ENCODE measurements around the gene KRT80. TPM values are rescaled to one million over a fixed set of nuclear protein-coding genes. Genes with fewer than 3 reads are reported as not detected.

The KRT80 gene
- total RNA-seq, 1 donor from 2014 or later = 2.0 TPM

GRCh38 chr12:52211716-52212585, 20.1 kb upstream of the KRT80 start:
- DNase-seq (ENCODE audit: low read depth, low spot score) = no peak

GRCh38 chr12:52210925-52211650, 19.3 kb upstream of the KRT80 start:
- DNase-seq (ENCODE audit: low read depth, low spot score) = no peak

DNA sequence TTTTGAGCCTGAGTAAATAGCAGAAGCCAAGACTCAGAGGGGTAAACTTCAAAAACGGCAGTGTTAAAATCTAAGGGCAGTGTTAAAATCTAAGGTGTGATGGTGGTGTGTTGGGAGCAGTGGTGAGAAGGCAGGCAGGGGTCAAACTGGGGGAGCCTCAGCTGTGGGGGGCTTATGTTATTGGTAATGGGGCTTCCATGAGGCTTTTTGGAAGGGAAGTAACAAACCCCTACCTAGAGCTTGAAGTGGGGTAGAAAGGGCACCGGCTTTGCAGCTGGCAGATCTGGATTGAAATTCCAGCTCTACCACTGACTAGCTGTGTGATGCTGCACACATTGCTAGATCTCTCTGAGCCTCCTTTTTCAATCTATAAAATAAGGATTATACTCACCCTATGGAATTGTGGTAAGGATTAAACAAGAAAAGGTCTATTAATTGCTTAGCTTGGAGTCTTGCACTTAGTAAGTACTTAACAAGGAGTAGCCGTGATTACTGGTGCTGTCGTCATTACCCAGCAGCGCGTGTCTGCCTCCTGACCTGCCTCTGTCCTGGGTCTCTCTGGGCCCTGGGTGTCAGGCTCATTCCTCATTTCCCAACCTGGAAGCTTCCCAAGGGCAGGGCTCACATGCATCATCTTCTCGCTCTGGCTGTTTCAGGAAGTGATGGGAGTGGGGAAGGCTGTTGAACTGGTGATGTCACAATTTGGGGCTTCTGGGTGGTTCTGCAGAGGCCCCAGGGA, 18.5 kb upstream of the KRT80 start:
- no peak for DNase-seq (ENCODE audit: low read depth, low spot score)

- no peak for DNase-seq (ENCODE audit: low read depth, low spot score)
Observed at GRCh38 chr12:52209321-52209720, 17.5 kb upstream of the KRT80 start.

DNA sequence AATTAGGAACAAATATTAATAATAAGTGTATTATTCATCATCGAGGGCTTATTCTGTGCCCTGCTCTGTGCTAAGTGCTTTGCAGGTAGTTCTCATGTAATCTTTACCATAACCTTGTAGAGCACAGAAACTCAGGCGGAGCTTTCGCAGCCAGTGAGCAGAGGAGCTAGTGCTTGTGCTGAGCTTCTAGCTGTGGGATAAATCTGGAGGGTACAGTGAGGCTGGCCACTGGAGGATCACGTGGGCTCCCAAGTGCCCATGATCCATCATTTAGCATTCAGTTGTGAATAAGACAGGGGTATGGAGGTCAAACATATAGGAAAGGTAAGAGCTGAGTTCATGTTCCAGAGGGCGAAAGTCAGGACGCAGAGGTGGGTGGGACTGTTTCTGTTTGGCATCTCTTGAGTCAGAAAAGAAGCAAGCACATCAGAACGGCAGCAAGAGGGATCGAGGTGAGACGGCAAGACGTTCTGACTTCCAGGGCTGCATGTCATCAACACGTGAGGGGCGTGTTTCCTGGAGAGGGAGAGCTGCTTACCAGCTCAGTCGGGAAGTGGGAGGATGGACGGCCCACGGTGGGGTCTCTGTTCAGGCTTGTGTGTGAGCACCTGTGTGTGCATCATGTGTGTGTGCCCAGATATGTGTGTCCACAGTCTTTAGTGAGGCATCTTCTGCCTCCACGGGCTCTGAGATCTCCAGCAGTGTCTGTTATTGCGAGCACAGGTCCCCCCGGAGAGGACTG, 16.8 kb upstream of the KRT80 start:
- no peak for DNase-seq (ENCODE audit: low read depth, low spot score)

DNA sequence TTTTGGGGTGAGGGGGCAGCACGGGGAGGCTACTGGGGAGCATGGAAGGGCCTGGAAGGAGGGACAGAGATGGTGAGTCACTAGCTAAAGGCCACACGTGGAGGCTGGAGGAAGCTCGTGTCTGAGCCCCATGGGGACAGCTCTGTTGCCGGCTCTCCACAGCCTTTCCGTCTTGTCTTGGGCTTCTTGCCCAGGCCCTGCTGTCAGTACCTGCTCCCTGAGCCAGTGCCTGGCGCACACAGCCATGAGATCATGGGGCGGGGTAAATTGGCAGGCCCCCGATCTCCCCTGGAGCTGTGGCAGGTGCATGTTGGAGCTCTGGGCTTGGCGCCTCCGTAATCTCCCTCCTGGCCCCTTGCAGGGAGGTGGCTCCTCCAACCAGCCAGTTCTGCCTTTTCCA, 16.1 kb upstream of the KRT80 start:
- no peak for DNase-seq (ENCODE audit: low read depth, low spot score)

DNA sequence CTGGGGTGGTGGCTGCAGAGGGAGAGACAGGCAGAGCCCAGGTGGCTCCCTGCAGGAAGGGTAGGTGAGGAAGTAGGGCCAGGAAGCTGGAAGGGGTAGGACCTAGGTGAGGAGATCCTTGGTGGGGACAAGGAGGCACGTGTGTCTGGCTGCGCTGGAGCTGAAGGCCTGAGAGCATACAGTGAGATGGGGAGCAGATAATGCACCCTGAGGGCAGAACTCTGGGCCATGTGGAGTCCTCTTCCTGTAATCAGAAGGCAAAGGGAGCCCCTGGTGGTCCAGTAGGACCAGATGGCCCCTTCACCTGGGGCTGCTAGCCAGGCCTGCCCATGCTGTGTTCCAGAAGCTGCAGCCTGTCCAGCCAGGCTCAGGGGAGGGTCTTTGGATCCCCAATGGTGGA, 15.3 kb upstream of the KRT80 start:
- DNase-seq (ENCODE audit: low read depth, low spot score) = no peak

DNA sequence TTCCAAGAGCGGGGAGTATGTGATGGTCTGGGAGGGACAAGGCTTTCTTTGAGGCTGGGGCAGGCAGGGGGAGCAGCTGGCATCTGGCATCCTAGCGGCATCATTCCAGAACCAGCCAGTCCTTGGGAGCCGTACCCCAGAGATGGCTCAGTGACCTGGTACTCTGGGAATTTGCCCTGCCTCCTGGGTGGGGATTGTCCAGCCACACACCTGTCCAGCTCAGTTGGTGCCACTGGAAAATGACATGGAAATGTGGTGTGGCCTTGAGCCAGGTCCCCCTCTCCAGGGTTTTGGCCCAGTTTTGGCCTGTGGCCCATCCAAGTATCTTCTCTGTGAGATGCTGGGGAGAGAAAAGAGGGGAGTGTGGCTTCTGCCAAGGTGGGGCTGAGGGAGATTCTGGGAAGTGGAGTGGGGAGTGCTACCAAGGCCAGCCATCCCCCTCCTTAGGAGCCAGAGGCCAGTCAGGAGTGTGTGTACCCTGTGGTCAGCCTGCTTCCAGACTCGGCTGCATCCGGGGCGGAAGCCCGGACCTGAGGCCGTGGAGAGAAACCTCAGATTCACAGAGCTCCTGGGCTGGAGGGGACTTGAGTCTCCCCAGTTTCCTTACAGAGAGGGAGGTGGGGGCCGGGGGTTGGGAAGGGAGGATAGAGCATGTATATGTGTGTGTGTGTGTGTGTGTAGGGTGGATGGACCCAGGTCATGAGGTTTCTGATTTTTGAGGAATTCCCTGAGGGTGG, 14.7 kb upstream of the KRT80 start:
- DNase-seq (ENCODE audit: low read depth, low spot score) = no peak

DNA sequence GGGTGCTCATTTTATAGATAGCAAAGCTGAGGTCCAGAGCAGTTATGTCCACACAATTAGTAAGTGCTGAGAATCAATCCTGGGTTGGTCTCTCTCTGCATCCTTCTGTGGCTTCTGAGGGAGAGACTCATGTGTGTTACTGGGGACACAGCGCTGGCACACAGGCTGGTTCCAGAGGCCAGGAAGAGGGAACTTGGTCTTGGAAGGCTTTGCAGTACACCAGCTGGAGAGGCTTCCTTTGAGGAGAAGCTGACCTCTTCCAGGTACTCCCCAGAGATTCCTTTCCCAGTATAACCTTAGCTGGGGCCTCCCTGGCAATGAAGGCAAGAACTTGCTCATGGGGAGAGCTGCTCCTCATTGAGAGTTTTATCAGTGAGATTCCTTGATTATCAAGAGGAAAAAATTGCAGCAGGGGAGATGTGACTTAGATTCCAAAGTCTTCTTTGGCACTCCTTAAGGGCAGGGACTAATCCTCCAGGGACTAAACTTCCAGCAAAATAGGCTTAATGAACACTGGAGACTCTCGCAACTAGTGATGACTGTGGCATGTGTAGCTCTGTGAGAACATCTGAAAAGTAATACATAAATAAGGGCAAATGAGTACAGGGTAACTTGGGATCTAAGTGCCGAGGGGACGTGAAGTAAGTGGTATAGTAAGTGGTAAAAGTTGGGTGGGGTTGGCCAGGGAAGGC, 13.9 kb upstream of the KRT80 start:
- no peak for DNase-seq (ENCODE audit: low read depth, low spot score)

GRCh38 chr12:52204931-52205505, 13.2 kb upstream of the KRT80 start:
- DNase-seq (ENCODE audit: low read depth, low spot score) = no peak

GRCh38 chr12:52204095-52204930, 12.5 kb upstream of the KRT80 start:
- no peak for DNase-seq (ENCODE audit: low read depth, low spot score)

GRCh38 chr12:52203079-52203921, 11.5 kb upstream of the KRT80 start:
- no peak for DNase-seq (ENCODE audit: low read depth, low spot score)

DNA sequence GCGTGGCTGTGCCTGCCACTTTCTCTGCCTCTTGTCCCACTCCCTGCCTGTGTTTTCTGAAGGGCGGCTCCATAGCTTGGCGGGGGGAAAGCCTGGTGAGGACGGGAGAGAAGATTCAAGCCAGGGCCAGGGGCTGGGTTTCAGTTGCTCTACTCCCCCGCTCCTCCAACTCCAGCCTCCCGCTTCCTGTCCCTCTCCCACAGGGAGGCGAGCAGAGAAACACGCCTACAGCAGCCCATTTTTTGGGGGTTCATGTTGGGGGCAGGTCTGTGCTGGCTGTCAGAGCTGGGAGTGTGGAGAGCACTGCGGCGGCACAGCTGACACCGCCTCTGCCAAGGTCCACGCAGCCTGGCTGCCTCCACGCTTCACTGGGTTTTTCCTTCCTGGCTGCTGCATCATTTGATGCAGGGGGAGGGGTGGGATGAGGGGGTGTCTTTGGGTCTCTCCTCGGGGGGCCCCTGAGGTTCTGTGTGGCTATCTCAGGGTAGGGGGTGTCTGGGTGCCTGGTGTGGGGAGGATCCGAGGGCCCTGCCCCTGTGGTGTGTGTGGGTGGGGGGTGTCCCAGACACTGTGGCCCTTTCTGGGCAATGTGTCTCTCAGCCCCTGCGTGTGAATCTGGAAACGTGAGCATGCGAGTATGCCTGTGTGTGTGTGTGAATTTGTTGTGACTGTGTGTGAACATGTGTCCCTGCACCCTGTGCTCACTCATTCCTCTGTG, 10.7 kb upstream of the KRT80 start:
- DNase-seq (ENCODE audit: low read depth, low spot score) = no peak

DNA sequence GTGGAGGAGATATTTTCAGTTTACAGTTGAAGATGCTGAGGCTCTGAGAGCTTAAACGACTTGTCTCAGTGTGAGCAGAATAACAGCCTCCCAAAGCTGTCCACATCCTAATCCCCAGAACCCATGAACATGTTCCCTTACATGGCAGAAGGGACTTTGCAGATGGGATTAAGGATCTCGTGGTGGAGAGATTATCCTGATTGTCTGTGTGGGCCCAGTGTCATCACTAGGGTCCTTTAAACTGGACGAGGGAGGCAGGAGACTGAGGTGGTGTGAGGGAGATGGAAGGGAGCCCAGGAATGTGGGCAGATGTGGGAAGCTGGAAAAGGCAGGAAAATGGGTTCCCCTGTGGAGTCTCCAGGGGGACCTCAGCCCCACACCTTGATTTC, 9.6 kb upstream of the KRT80 start:
- no peak for DNase-seq (ENCODE audit: low read depth, low spot score)

GRCh38 chr12:52200781-52201450, 9.1 kb upstream of the KRT80 start:
- DNase-seq (ENCODE audit: low read depth, low spot score) = no peak

GRCh38 chr12:52200086-52200780, 8.4 kb upstream of the KRT80 start:
- DNase-seq (ENCODE audit: low read depth, low spot score) = no peak
